ENCODE results near the gene TUBD1.
"Not testable (repeated sequence)": the region's sequence is repeated elsewhere in the genome, so short reads cannot be mapped to it uniquely, and the experiment has no call there.

Gene TUBD1

GRCh38 chr17:59892924-59893675 is at the start of gene TUBD1, which contains the start of gene RPS6KB1:
Gene TUBD1 (minus strand): TSS chr17:59892943. CDS start chr17:59891002, 1,941 bp downstream.
Gene RPS6KB1 (plus strand): TSS chr17:59893121. CDS start chr17:59893185, 64 bp downstream.
- DNase-seq (ENCODE audit: low read depth in 4 of 4, low spot score in 1 of 4) = peak; percentile 90 to 93 (median 92)

DNA sequence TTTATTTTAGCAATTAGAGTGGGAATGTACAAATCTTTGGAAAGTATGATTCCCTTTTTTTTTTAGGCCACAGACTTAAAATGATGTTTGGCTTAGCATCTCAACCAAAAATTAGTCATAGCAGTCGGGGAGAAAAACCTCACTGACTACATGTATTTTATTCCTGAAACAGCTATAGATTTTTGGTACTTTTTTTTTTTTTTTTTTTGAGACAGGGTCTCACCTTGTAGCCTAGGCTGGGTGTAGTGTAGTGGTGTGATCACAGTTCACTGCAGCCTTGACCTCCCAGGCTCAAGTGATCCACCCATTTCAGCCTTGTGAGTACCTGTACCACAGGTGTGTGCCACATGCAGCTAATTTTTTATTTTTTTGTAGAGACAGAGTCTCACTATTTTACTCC is 48.4 kb upstream of the TUBD1 start:
- DNase-seq (ENCODE audit: low read depth in 4 of 4, low spot score in 1 of 4) = no peak

DNA sequence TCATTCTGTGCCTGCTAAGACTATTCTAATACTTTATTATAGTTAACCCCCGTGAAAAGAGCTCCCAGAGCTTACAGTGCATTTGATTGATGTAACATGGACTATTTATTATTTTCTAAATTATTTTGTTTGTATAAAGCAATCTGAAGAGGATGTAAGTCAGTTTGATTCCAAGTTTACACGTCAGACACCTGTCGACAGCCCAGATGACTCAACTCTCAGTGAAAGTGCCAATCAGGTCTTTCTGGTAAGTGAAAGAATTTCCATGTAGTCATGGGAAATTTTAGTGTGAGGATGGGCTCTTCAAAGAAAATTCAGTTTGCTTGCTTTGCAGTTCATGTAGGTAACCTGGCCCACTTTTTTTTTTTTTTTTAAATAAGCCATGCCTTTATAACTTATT is 48.0 kb upstream of the TUBD1 start:
- not testable (repeated sequence) for DNase-seq (ENCODE audit: low read depth in 4 of 4, low spot score in 1 of 4)

- DNase-seq (ENCODE audit: low read depth in 4 of 4, low spot score in 1 of 4) = not testable (repeated sequence)
Observed at GRCh38 chr17:59933317-59933716, 40.6 kb upstream of the TUBD1 start.

DNA sequence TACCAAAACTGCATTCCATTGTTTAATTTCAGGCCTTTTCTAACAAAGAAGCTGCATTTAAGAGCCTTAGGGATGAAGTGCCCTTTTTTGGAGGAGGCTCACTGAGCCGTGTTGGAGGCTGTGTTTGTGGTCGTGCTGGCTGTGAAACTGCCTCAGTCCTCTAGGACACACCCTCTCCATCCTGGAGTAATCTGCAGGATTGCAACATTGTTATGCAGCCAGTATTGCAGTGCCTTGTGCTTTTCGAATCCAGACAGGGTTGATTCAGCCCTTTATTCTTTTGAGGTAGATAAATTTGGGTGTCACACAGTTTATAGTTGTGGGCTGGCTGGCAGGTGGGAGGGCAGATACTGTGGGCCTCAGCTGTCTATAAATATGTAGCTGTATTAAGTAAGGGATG is 38.0 kb upstream of the TUBD1 start:
- not testable (repeated sequence) for DNase-seq (ENCODE audit: low read depth in 4 of 4, low spot score in 1 of 4)

DNA sequence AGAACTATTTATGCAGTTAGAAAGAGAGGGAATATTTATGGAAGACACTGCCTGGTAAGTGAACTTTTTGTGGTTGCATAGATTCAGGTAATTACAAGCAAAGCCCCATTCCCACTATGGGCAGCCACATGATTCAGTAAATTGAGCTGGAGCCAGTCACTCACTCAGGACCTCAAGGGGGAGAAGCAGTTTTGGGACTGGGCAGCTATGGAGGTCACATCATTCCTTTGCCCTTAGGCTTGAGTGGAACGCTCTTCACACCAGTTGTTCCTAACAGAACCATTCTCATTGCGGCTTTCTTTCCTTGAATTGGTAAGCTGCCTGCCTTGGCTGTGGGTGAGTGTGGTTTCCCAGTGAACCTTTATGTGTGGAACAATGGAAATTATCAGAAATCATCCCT is 37.4 kb upstream of the TUBD1 start:
- DNase-seq (ENCODE audit: low read depth in 4 of 4, low spot score in 1 of 4) = not testable (repeated sequence)

- not testable (repeated sequence) for DNase-seq (ENCODE audit: low read depth in 4 of 4, low spot score in 1 of 4)
Observed at GRCh38 chr17:59920637-59921036, 27.9 kb upstream of the TUBD1 start.

GRCh38 chr17:59916446-59916845 is 23.7 kb upstream of the TUBD1 start:
- no peak for DNase-seq (ENCODE audit: low read depth in 4 of 4, low spot score in 1 of 4)

GRCh38 chr17:59914274-59914854 is 21.6 kb upstream of the TUBD1 start:
- no peak for DNase-seq (ENCODE audit: low read depth in 4 of 4, low spot score in 1 of 4)

DNA sequence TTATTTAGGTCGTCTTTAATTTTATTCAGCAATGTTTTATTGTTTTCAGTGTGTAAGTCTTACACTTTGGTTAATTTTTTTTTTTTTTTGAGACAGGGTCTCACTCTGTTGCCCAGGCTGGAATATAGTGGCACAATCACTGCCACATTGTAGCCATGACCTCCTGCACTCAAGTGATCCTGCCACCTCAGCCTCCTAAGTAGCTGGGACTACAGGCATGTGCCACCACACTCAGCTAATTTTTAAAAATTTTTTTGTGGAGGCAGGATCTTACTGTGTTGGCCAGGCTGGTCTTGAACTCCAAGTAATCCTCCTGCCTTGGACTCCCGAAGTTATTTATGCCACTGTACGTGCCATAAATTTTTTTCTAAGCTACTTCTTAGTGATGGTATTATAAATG is 14.7 kb upstream of the TUBD1 start:
- no peak for DNase-seq (ENCODE audit: low read depth in 4 of 4, low spot score in 1 of 4)

- DNase-seq (ENCODE audit: low read depth in 4 of 4, low spot score in 1 of 4) = no peak
Observed at GRCh38 chr17:59903455-59903854, 10.7 kb upstream of the TUBD1 start.

DNA sequence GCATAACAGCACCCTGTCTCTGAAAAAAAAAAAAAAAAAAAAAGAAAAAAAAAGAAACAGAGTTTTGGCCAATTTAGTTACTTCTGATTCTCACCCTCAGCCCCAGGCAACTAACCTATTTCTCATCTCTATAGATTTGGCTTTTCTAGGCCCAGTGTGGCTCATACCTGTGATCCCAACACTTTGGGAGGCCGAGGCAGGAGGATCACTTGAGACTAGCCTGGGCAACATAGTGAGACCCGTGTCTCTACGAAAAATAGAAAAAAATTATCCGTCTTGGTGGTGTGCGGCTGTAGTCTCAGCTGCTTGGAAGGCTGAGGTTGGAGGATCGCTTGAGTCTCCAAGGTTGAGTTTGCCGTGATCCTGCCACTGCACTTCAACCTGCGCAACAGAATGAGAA is 8.9 kb upstream of the TUBD1 start:
- DNase-seq (ENCODE audit: low read depth in 4 of 4, low spot score in 1 of 4) = no peak

- DNase-seq (ENCODE audit: low read depth in 4 of 4, low spot score in 1 of 4) = no peak
Observed at GRCh38 chr17:59899099-59899498, 6.4 kb upstream of the TUBD1 start.

GRCh38 chr17:59897090-59897489 is 4.3 kb upstream of the TUBD1 start:
- no peak for DNase-seq (ENCODE audit: low read depth in 4 of 4, low spot score in 1 of 4)

GRCh38 chr17:59893676-59894100 is 945 bp upstream of the TUBD1 start:
- no peak for DNase-seq (ENCODE audit: low read depth in 4 of 4, low spot score in 1 of 4)

GRCh38 chr17:59892251-59892923 is 356 bp downstream of the TUBD1 start:
- no peak for DNase-seq (ENCODE audit: low read depth in 4 of 4, low spot score in 1 of 4)

DNA sequence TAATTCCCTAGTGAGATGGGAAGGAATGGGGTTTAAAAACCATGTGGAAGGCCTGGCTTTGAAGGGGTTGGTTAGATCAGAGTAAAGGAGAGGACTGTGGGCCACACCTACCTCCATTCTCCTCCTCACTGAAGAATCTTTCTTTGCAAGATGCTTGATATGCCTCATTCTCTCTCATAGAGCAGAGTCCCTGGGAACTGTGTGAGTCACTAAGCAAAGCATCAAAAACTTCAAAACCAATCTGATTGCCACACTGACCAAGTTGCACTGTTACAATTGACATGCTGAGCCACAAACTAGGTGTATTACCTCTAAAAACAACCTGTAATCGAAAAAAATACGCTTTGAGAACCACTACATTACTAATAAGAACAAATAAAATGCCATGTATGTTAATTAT is 2.0 kb downstream of the TUBD1 start:
- DNase-seq (ENCODE audit: low read depth in 4 of 4, low spot score in 1 of 4) = no peak

DNA sequence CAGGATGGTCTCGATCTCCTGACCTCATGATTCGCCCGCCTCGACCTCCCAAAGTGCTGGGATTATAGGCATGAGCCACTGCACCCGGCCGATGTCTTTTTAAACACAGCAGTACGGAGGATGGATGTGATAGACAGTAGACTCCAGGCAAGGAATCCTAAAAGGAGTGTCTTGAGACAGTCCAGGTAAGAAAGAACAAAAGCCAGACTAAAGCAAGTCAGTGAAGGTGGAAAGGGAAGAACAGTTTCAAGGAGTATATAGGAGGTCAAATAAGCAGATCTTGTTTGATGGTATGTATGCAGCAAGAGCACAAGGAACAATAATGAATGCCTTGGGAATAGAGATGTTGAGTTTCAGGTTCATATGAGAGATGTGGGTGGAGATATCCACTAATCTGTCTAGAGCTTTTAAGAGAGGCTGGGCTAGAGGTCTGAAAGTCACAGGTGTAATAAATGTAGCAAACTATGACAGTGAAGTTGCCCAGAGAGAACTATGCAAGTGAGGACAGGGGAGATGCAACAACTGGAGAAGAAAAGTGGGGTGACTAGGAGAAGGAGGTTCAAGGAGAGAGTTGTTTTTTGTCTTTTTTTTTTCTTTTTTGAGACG is 4.5 kb downstream of the TUBD1 start:
- DNase-seq (ENCODE audit: low read depth in 4 of 4, low spot score in 1 of 4) = no peak

DNA sequence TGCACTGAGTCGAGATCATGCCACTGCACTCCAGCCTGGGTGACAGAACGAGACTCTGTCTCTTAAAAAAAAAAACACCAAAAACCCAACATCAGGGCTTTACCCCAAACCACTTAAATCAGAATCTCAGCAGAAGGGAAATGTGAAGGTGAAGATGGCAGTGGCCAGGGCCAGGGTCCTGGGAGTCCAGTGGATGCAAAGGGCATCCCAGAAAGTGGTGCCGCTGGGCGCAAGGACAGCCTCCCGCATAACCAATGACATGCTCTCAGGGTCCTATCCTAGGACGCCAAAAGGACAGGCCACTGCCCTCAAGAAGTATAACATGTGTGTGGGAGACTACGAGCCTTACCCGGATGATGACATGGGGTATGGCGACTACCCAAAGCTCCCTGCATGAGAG is 7.9 kb downstream of the TUBD1 start:
- no peak for DNase-seq (ENCODE audit: low read depth in 4 of 4, low spot score in 1 of 4)

DNA sequence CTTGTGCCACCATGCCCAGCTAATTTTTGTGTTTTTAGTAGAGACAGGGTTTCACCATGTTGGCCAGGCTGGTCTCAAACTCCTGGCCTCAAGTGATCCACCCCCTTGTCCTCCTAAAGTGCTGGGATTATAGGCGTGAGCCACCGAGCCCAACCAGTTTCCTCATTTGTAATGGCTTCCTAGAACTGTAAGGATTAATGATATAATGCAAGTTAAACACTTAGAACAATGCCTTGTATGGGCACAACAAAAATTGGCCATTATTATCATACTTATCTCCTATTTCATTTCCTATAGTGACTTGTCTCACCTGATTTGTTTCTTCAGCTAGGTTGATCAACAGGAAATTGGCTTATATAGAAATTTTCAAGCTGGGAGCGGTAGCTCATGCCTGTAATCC is 14.1 kb downstream of the TUBD1 start:
- no peak for DNase-seq (ENCODE audit: low read depth in 4 of 4, low spot score in 1 of 4)

DNA sequence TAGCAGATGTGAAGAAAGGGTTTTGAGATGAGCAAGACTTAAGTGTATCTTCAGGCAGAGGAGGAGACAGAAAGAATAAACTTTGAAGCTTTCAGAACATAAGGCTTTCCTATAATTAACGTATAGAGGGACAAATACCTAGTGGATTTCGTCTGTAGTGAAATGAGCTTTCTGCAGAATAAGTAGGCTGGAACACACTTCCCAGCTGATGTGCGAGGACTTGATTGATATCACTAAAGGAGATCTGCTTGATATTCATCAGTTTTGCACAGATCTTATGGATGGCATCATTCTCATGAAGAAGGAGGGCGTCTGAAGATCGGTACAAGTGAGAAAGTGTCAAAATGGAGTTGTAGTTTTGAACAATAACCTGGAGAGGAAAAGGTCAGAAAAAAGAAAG is 14.8 kb downstream of the TUBD1 start:
- DNase-seq (ENCODE audit: low read depth in 4 of 4, low spot score in 1 of 4) = no peak

- DNase-seq (ENCODE audit: low read depth in 4 of 4, low spot score in 1 of 4) = no peak
Observed at GRCh38 chr17:59876107-59876506, 16.6 kb downstream of the TUBD1 start.

Measured in stimulated activated CD4-positive, alpha-beta T cell treated with anti-CD3 and anti-CD28 coated beads, Interleukin-1b, Interleukin-23, amount 100 ng/mL, for 24 hours (primary cell).